Measurements from ENCODE around the gene KCNAB2. TPM values are rescaled to one million over a fixed set of nuclear protein-coding genes. Genes with fewer than 3 reads are reported as not detected.

The KCNAB2 gene
- total and polyA plus RNA-seq, 4 donors, result 1.8 to 5.9 (median 4.5) TPM

DNA sequence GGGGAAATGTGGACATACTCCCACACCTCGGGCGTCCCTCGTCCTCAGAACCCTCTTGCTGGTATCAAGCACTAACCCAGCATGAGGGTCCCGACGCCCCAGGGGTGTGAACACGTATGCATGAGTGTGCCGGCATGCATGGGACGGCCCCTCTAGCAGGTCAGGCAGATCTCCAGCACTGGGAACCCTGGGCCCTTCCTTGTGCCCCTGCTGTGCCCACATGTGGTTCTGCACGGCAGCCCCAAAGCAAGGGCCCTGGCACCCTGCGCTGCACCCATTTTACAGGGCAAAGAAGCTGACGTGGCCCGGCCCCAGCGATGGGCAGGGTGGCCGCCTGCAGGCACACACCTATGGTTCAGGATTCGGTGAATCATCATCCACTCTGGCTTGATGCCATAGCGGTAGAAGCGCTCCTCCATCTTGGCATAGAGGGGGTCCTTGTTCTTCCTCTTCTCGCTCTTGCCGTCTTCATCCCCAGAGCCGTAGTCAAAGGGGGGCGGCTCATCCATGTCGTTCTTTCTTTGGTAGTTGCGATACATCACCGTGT, 100.2 kb downstream of the KCNAB2 start:
- Histone ChIP-seq H3K4me1 (ENCODE audit: control insufficient read depth in 4 of 4, insufficient read depth in 4 of 4, low read length in 3 of 4) (peaks cover 0 to 4% (median 0%) of the 10 kb centered on the region in 4 donors), H3K4me3 (ENCODE audit: low read depth in 1 of 3, low read length in 3 of 3) (no peak overlapping the region), H3K27ac (ENCODE audit: low read depth in 1 of 2, low read length in 2 of 2) (no peak overlapping the region), H3K9me3 (ENCODE audit: control insufficient read depth in 4 of 4, low read length in 3 of 4) (no peaks in the 10 kb centered on the region), H3K36me3 (ENCODE audit: control insufficient read depth in 4 of 4, insufficient read depth in 3 of 4, low read depth in 1 of 4, low read length in 3 of 4) (no peaks in the 10 kb centered on the region), H3K27me3 (ENCODE audit: control insufficient read depth in 4 of 4, insufficient read depth in 4 of 4, low read length in 3 of 4) (no peaks in the 10 kb centered on the region), H3K9ac (ENCODE audit: low read depth in 1 of 2, low read length in 2 of 2) (no peak overlapping the region)
- TF ChIP-seq TAF1 (conservative IDR thresholded peaks at IDR 0.05) (no peak), EGR1 (IDR thresholded peaks at IDR 0.05; ENCODE audit: low read depth in 2 of 2) (no peak), REST (IDR thresholded peaks at IDR 0.05) (no peak), YY1 (IDR thresholded peaks at IDR 0.05) (no peak), FOXA2 (IDR thresholded peaks at IDR 0.05) (no peak), RAD21 (IDR thresholded peaks at IDR 0.05) (no peak)
- TF ChIP-seq, protein P1, sequence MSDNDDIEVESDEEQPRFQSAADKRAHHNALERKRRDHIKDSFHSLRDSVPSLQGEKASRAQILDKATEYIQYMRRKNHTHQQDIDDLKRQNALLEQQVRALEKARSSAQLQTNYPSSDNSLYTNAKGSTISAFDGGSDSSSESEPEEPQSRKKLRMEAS (IDR thresholded peaks at IDR 0.05), result no peak
- no peak for DNase-seq (ENCODE audit: low spot score)
- WGBS, result 82% methylated on average over 24 of the region's 24 CpGs

DNA sequence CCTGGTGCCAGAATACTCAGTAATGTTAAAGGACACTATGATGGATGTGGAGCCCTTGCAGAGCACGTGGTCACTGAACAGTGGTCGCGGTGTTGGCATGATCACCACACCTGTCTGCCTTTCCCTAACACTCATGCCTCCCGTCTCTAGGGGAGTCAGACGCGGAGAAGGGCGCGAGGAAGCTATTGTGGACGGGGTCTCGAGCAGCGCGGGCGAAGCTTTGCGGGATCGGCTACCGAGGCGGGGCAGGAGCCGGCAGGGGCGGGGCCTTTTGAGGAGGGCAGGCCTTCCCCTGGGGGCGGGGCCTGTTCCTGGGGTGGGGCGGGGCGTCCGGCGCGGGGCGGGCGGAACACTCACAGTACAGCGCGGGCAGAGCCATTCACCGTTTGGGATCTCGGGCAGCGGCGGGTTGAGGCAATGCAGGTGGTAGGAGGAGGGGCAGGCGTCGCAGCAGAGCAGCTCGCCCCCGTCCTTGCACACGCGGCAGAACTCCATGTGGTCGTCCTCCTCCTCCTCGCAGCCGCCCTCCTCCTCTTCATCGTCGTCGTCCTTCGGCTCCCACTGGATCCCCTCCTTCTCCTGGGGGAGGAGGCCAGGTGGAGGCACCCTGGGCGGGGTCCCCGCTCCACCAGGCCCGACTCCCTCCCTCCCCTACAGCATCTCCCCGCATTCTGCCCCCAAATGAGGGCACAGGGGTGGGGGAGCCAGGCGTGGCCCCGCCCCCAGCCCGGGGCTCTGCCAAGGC, 103.0 kb downstream of the KCNAB2 start:
- no peaks in the 10 kb centered on the region for H3K9me3 ChIP-seq (ENCODE audit: control insufficient read depth in 4 of 4, low read length in 3 of 4)
- no peak overlapping the region for H3K4me3 ChIP-seq (ENCODE audit: low read depth in 1 of 3, low read length in 3 of 3)
- no peaks in the 10 kb centered on the region for H3K27me3 ChIP-seq (ENCODE audit: control insufficient read depth in 4 of 4, insufficient read depth in 4 of 4, low read length in 3 of 4)
- no peaks in the 10 kb centered on the region for H3K36me3 ChIP-seq (ENCODE audit: control insufficient read depth in 4 of 4, insufficient read depth in 3 of 4, low read depth in 1 of 4, low read length in 3 of 4)
- peaks cover 0 to 4% (median 0%) of the 10 kb centered on the region in 4 donors for H3K4me1 ChIP-seq (ENCODE audit: control insufficient read depth in 4 of 4, insufficient read depth in 4 of 4, low read length in 3 of 4)
- TF ChIP-seq HNF4A (conservative IDR thresholded peaks at IDR 0.05), result no peak
- no peak for TF ChIP-seq EGR1 (IDR thresholded peaks at IDR 0.05; ENCODE audit: low read depth in 2 of 2)
- TF ChIP-seq SP1 (IDR thresholded peaks at IDR 0.05), result no peak
- TF ChIP-seq JUND (IDR thresholded peaks at IDR 0.05), result no peak
- no peak for TF ChIP-seq HNF4G (IDR thresholded peaks at IDR 0.05)
- no peak for TF ChIP-seq FOXA2 (IDR thresholded peaks at IDR 0.05)
- no peak for TF ChIP-seq CTCF (IDR thresholded peaks at IDR 0.05; ENCODE audit: low read depth, low read length, missing input control)
- TF ChIP-seq, protein P1 (IDR thresholded peaks at IDR 0.05), result no peak
- no peak for TF ChIP-seq ATF3 (IDR thresholded peaks at IDR 0.05)
- no peak for TF ChIP-seq YY1 (IDR thresholded peaks at IDR 0.05)
- no peak for TF ChIP-seq NR2F2 (IDR thresholded peaks at IDR 0.05)
- TF ChIP-seq FOXA1 (IDR thresholded peaks at IDR 0.05), result no peak
- no peak for TF ChIP-seq RAD21 (IDR thresholded peaks at IDR 0.05)
- no peak for TF ChIP-seq REST (IDR thresholded peaks at IDR 0.05)
- peak; percentile 71 for DNase-seq (ENCODE audit: low spot score)
- WGBS, result 5% methylated on average over 53 of the region's 53 CpGs
- no peak overlapping the region for H3K27ac ChIP-seq (ENCODE audit: low read depth in 1 of 2, low read length in 2 of 2)
- H3K9ac ChIP-seq (ENCODE audit: low read depth in 1 of 2, low read length in 2 of 2), result no peak overlapping the region

Measured in liver (tissue), 9 donors.